GM19193 (cell line): ENCODE measurements around the gene PRKG1.

ENCODE experiments used
- POLR2A ChIP-seq: IDR thresholded peaks from 4 replicates; pipeline ENCODE4 v1.6.1; 2011; ENCODE audit not compliant: insufficient read depth, insufficient read length; ENCODE audit errors: extremely low read depth

Gene PRKG1

GRCh38 chr10:51074238-51075028, at the start of gene PRKG1:
TSS of gene PRKG1 (plus strand) at chr10:51074487.
- TF ChIP-seq POLR2A: no peak

- TF ChIP-seq POLR2A: no peak
Observed at GRCh38 chr10:51028420-51028819, 45.9 kb upstream of the PRKG1 start.

- no peak for TF ChIP-seq POLR2A
Observed at GRCh38 chr10:51029172-51029641, 45.1 kb upstream of the PRKG1 start.

- TF ChIP-seq POLR2A: no peak
Observed at GRCh38 chr10:51030480-51030879, 43.8 kb upstream of the PRKG1 start.

- no peak for TF ChIP-seq POLR2A
Observed at GRCh38 chr10:51031950-51032349, 42.3 kb upstream of the PRKG1 start.

- TF ChIP-seq POLR2A: no peak
Observed at GRCh38 chr10:51034769-51035168, 39.5 kb upstream of the PRKG1 start.

- no peak for TF ChIP-seq POLR2A
Observed at GRCh38 chr10:51035344-51035743, 38.9 kb upstream of the PRKG1 start.

- TF ChIP-seq POLR2A: no peak
Observed at GRCh38 chr10:51045871-51046270, 28.4 kb upstream of the PRKG1 start.

GRCh38 chr10:51046654-51047053, 27.6 kb upstream of the PRKG1 start:
- TF ChIP-seq POLR2A: no peak

GRCh38 chr10:51047857-51048256, 26.4 kb upstream of the PRKG1 start:
- no peak for TF ChIP-seq POLR2A

- TF ChIP-seq POLR2A: no peak
Observed at GRCh38 chr10:51048792-51049191, 25.5 kb upstream of the PRKG1 start.

GRCh38 chr10:51052163-51052562, 22.1 kb upstream of the PRKG1 start:
- TF ChIP-seq POLR2A: no peak

GRCh38 chr10:51057925-51058324, 16.4 kb upstream of the PRKG1 start:
- no peak for TF ChIP-seq POLR2A

GRCh38 chr10:51063166-51063565, 11.1 kb upstream of the PRKG1 start:
- no peak for TF ChIP-seq POLR2A

- no peak for TF ChIP-seq POLR2A
Observed at GRCh38 chr10:51063659-51064535, 10.4 kb upstream of the PRKG1 start.

- TF ChIP-seq POLR2A: no peak
Observed at GRCh38 chr10:51066231-51066630, 8.1 kb upstream of the PRKG1 start.
